Measurements from ENCODE around the gene GPATCH2L.
A peak's percentile ranks its signal among the peaks of the same experiment; 100 is the strongest.

The GPATCH2L gene

GRCh38 chr14:76151398-76152332 is at the start of gene GPATCH2L:
Gene GPATCH2L, plus strand, starts transcription at chr14:76151922. Its CDS starts 2,442 bp downstream, at chr14:76154364.
- peak; percentile 98 for DNase-seq (ENCODE audit: low spot score)
- TF ChIP-seq CTCF (IDR thresholded peaks at IDR 0.05; ENCODE audit: extremely low read depth, insufficient read depth, missing control alignments), result no peak
- in situ Hi-C loops (cut with MboI; ENCODE audit: low pct_unique_long_range_greater_than_20kb, low sequenced_read_pairs, unreplicated experiment), result no loop called here

GRCh38 chr14:76104802-76105355 is 46.8 kb upstream of the GPATCH2L start:
- TF ChIP-seq CTCF (IDR thresholded peaks at IDR 0.05; ENCODE audit: extremely low read depth, insufficient read depth, missing control alignments), result no peak
- DNase-seq (ENCODE audit: low spot score), result no peak
- in situ Hi-C loops (cut with MboI; ENCODE audit: low pct_unique_long_range_greater_than_20kb, low sequenced_read_pairs, unreplicated experiment), result no loop called here

- in situ Hi-C loops (cut with MboI; ENCODE audit: low pct_unique_long_range_greater_than_20kb, low sequenced_read_pairs, unreplicated experiment), result no loop called here
- TF ChIP-seq CTCF (IDR thresholded peaks at IDR 0.05; ENCODE audit: extremely low read depth, insufficient read depth, missing control alignments), result no peak
- DNase-seq (ENCODE audit: low spot score), result no peak
Measured at GRCh38 chr14:76106188-76106587, 45.5 kb upstream of the GPATCH2L start.

- in situ Hi-C loops (cut with MboI; ENCODE audit: low pct_unique_long_range_greater_than_20kb, low sequenced_read_pairs, unreplicated experiment), result no loop called here
- no peak for DNase-seq (ENCODE audit: low spot score)
Measured at GRCh38 chr14:76109087-76109880, 42.4 kb upstream of the GPATCH2L start.

GRCh38 chr14:76112889-76113624 is 38.7 kb upstream of the GPATCH2L start:
- in situ Hi-C loops (cut with MboI; ENCODE audit: low pct_unique_long_range_greater_than_20kb, low sequenced_read_pairs, unreplicated experiment), result no loop called here
- DNase-seq (ENCODE audit: low spot score), result no peak
- no peak for TF ChIP-seq CTCF (IDR thresholded peaks at IDR 0.05; ENCODE audit: extremely low read depth, insufficient read depth, missing control alignments)

More at GRCh38 chr14:76109087-76109880, 42.4 kb upstream of the GPATCH2L start:
- no peak for TF ChIP-seq CTCF (IDR thresholded peaks at IDR 0.05; ENCODE audit: extremely low read depth, insufficient read depth, missing control alignments)

- TF ChIP-seq CTCF (IDR thresholded peaks at IDR 0.05; ENCODE audit: extremely low read depth, insufficient read depth, missing control alignments), result no peak
- no peak for DNase-seq (ENCODE audit: low spot score)
- in situ Hi-C loops (cut with MboI; ENCODE audit: low pct_unique_long_range_greater_than_20kb, low sequenced_read_pairs, unreplicated experiment), result no loop called here
Measured at GRCh38 chr14:76113691-76114090, 38.0 kb upstream of the GPATCH2L start.

Measured in GM13977 (cell line).